HG03439 (cell line): ENCODE measurements around the gene HOGA1.
A peak's percentile ranks its signal among the peaks of the same experiment; 100 is the strongest.
"Not testable (repeated sequence)": the region's sequence is repeated elsewhere in the genome, so short reads cannot be mapped to it uniquely, and the experiment has no call there.

Source experiments
- ATAC-seq: cut with Tn5 transposase; IDR thresholded peaks from one replicate; pipeline ENCODE4 v1.9.1; 2021; ENCODE audit warnings: mild to moderate bottlenecking, moderate library complexity; ENCODE audit not compliant: unreplicated experiment

The HOGA1 gene

DNA sequence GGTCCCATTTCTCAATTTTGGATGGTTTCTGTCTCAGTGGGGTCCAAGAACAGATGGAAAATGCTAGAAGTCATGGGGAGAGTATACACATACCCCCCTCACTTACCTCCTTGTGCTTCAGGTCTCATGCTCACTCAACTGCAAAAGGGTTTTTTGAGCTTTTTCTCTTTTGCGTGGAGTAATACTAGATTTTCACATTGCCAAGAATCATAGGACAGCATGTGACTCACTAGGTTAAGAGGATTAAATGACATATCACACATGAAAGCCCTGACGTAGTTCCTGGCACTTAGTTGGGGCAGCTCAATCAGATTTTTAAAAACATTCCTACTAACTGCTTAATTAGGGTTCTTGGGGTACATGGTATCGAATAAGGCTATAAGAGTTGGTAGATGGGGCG lies 60.7 kb downstream of the HOGA1 start:
- no peak for ATAC-seq

DNA sequence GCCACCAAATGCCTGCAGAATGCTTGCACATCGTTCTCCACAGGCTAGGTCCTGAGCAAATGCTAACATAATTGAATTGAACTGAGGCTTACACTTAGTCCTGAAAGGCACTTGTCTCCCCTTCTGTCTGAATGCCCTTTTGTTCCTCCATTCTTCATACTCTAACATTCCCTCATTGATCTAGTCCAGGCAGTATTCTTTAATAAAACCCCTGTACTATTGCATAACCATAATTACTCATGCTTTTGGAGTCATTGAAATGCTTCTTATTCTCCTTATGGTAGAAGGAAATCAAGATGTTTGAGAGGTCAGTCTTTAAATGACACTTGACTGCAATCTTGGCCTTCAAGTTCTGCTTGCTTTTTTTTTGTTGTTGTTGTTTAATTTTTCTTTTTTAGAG lies 63.4 kb downstream of the HOGA1 start:
- ATAC-seq: no peak

DNA sequence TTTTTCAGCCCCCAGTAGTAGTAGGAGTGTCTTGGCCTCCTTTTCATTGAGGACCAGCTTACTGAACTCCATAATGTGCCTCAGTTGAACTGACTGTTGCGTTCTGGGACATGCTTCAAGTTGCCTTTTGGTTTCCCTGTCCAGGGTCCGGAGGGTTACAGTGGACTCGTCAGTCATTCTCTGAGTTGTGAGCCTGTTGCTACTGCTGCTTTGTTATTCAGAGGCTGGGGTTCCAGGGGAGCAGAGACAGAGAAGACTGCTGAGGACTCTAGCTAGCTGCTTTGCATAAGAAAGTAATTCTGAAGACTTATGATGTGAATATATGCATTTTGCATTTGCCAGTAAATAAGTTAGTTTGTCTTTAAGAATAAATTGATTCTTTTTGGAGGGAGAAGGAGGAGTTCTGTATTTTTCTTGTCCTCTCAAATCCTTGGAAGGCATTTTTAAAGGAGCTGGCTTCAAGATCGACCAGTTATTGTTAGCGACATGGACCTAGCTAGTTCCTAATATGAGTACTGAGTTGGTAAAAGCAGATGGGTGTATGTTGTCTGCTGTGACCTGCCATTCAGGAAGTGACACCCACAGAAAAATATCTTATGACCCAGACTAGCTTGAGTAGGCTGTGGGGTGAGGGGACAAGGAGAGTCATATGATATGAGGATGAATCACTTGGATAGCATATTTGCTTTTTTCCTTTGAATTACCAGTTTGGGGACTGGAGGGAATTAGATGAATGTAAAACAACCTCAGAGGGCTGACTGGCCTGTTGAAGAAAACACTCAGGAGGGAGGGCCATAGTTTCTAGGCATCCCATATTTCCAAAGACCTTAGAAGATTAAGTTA lies 64.6 kb downstream of the HOGA1 start:
- peak; percentile 90 for ATAC-seq

DNA sequence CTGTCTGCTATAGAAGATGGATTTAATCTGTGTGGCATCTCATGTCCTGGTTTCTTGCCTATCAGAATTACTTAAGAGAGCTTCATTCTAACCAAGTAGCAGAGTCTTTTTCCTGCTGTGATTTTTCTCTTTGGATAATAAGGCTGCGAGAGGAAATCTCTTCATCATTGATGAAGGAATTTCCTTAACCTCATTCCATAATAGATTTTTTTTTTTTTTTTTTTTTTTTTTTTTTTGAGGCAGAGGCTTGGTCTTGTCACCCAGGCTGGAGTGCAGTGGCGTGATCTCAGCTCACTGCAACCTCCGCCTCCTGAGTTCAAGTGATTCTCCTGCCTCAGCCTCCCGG lies 65.2 kb downstream of the HOGA1 start:
- not testable (repeated sequence) for ATAC-seq

DNA sequence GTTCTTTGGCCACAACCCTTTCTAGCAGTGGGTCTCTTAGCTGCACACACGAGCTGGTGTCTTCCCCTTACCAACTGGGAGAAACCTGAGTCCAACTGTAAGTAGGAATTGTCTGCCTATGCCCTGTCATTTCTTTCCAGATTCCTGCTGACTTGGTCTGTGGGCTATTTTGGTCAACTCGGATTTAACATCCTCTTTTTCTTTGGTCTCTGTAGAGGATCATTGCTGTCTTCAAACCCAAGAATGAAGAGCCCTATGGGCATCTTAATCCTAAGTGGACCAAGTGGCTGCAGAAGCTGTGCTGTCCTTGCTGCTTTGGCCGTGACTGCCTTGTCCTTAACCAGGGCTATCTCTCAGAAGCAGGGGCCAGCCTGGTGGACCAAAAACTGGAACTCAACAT lies 66.5 kb downstream of the HOGA1 start:
- ATAC-seq: no peak

DNA sequence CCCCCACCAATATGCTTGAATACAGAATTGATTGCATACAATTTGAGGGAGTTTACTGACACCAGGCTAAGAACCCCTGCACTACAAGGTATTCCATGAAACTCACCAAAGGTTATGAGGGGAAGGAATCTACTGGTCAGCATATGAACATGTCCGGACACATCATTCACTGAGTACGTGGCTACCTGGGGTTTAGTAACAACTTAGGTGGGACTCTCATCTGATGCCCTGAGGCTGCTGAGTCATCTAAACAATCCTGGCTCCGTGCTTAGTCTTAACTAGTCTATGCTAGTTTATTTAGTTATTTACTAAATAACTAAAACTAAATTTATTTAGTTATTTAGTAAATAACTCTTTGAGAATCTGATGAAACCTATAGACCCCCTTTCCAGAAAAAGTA lies 67.6 kb downstream of the HOGA1 start:
- no peak for ATAC-seq

DNA sequence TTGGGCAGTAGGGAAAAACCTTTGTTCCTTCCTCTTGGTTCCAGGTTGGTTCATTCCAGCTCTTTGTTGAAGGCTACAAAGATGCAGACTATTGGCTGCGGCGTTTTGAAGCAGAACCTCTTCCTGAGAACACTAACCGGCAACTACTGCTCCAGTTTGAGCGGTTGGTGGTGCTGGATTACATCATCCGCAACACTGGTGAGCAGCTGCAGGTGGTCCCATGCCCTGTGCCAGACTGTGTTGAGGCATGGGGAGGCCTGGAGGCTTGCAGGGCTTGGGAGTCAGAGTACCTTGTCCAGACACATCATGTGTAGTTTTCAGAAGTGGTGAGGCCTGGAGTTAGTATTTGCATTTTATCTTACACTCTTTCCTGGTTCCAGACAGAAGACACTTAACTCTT lies 72.6 kb downstream of the HOGA1 start:
- no peak for ATAC-seq

DNA sequence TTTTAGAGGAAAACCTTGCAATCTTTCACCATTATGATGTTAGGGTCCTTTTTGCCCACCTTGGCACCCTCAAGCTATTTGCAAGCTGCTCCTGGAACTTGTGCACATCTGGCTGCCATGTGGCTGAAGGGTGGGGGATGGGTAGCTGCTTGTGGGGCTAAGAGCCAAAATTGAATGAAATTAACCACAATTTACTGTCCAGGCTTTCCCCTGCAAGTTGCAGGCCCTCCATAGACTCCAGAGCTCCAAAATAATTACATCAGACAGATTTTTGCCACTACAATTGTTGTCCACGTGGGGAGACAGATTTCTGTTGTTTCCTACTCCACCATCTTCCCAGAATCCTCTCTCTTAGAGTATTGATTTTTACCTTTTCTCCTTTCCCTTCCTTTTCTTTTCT lies 75.4 kb downstream of the HOGA1 start:
- no peak for ATAC-seq
